Hematopoietic multipotent progenitor cell (in vitro differentiated cells): ENCODE measurements around the gene TF. TPM values are rescaled to one million over a fixed set of nuclear protein-coding genes. Genes with fewer than 3 reads are reported as not detected.

Experiments
- DNase-seq, 3 donors: peaks; one replicate each; pipeline ENCODE4 v3.0.0-alpha.2; 2011 to 2015; ENCODE audit warnings: low read depth in 2 of 3, low spot score in 2 of 3
- total RNA-seq: library from RNA; depleted of rRNA; stranded (reverse); fragments of >200 nt; gene quantifications from one replicate; pipeline ENCODE4 v1.2.3, GENCODE V29; 2012

Gene TF
- total RNA-seq, 1 donor = under 0.01 TPM

- DNase-seq = no peak
These were observed 496 bp downstream of the TF start for GRCh38 chr3:133746712-133747066.

DNA sequence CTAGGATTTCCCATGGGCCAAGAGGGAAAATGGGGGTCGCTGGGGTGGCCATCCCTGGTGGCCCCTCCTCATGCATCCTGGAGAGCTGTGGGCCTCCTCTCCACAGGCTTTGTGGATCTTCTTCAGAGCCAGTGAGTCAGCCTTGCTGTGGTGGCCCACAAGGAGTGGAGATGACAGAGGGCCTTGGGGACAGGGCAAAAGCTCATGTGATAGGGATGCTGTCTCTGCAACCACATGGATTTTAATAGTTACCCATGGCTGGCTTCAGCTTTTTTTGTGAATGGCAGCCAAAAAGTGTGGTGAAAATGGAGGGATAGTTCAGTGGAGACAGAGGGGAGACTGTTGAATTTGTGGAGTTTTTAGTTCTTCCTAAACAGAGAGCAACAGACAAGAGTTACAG lies 1.2 kb downstream of the TF start:
- DNase-seq = no peak

- no peak for DNase-seq
These were observed 1.9 kb downstream of the TF start for GRCh38 chr3:133747907-133748639.

DNA sequence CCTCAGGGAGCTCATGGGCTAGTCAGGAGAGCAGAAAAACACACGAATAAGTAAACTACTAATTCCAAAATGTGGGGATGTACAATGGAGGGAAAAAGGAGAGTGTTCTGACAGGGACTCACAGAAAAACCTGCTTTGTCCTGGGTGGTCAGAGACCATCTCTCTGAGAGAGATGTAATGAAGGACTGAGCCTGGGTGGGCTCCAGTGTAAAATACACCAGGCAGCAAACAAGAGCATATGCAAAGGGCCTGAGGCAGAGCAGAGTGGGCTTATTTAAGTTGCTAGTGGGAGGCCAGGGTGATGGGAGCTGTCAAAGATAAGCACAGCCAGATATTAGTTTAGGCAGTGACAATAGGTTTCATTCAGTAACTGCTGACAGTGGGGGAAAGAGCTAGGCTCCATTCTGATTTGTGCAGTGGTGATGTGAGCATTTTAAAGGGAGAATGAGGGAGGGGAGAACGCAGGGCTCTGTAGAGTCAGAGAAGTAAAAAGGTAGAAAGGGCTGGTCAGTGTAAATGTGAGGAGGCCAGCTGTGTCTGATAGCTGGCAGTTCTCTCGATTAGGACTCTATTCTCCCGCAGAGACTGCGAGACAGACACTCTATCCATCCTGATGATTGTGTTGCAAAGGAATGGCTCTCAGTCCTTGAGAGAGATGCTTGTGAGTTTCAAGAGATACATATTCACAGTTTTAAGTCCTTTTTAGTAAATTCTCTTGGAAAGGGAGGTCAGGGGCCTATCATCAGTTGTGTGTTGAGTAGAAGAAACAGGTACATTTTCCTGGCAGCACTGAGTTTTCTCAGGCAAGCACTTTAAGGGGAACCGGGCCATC lies 3.5 kb downstream of the TF start:
- no peak for DNase-seq

DNA sequence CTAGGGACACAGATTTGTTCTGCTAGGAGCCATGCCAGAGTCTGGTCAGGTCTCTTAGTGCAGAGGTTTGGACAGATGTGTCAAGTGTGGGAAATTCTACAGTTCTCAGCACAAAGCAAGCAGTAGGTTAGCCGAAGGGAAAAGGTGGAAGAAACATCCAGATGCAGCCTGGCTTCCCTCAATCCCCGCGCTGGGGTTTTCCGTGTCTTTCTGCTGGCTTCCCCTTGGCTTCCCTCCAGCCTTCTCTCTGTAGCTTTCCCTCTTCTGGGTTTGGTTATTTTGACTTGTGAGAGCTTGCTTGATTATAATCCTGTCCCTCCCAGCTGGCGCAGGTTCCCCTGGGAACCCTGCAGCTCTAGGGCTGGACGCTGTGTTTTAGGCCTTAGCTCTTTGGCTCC lies 4.1 kb downstream of the TF start:
- no peak for DNase-seq

DNA sequence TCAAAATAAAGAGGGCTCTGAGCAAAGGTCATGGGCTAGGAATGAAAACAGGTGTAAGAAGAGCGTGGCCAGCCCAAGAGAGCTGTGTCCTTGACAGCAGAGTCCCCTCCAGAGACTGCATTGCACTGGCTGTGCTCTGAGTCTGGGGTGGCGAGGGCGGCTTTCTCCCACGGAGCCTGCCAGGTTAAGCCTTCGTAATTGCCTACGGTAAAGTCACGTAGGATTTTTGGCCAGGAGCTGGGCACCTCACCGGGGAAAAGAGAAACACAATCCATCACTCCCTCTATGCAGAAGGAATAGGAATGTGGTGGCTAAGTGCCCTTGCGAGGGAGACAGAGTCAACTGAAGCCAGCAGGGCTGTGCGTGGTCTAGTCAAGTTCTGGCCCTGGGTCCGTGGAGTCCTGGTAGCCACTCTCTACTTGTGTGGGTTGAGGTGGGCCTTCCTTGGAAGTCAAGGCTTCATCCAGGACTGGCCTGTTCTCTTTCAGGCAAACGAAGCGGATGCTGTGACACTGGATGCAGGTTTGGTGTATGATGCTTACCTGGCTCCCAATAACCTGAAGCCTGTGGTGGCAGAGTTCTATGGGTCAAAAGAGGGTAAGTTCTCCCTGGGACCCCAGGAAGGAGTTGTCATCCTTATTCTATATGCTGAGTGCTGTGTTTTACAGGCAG lies 7.0 kb downstream of the TF start:
- no peak for DNase-seq

- no peak for DNase-seq
These were observed 7.6 kb downstream of the TF start for GRCh38 chr3:133753779-133754164.

- no peak for DNase-seq
These were observed 8.3 kb downstream of the TF start for GRCh38 chr3:133754455-133754854.

DNA sequence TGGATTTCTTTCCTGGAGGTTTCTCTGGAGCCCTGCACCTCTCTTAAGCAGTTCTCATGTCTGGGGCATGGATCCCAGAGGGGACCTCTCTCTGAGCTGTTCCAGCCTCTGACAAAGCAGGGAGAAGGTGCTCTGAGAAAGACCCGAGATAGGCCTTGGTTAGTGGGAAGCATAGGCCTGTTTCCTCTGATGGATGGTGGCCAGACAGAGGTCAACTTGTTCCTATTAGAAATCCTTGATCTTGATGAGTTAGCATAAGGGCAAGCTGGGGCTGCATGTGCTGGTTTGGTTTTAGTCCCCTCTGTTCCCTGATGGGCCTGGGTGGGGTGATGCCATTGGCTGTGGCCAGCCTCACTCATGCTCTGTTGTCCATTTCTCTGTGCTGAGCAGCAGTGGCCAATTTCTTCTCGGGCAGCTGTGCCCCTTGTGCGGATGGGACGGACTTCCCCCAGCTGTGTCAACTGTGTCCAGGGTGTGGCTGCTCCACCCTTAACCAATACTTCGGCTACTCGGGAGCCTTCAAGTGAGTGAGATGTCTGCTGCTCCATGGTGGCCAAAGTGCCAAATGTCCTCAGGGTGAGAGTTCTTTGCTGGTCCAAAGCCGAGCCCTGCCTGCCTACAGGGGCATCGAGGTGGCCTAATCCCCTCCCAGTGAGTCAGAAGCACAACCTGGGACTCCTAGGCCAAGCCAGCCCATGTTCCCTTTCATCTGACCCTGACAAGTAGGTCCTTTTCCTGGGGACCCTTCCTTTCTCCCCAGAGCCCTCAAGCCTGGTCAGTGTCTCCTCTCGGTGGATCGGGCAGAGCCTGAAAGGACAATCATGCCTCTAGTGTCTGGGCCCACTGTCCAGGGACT lies 9.0 kb downstream of the TF start:
- no peak for DNase-seq

GRCh38 chr3:133756716-133757694 lies 10.8 kb downstream of the TF start:
- DNase-seq = no peak

- DNase-seq = no peak
These were observed 11.7 kb downstream of the TF start for GRCh38 chr3:133757701-133758567.

DNA sequence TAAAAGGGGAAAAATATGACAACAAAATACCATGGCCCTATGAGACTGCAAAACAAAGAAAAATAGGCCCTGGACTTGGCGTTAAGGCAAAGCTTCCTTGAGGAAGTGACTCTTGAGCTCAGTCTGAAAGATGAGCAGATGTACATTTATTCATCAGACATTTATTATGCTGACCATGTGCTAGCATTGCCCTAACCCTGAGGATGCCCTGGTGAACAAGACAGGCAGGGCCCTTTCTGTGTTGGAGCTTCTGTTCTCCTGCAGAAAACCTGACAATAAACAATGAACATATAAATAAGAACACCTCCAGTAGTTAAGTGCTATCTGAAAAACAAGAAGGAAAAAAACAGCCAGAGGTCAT lies 12.4 kb downstream of the TF start:
- no peak for DNase-seq

DNA sequence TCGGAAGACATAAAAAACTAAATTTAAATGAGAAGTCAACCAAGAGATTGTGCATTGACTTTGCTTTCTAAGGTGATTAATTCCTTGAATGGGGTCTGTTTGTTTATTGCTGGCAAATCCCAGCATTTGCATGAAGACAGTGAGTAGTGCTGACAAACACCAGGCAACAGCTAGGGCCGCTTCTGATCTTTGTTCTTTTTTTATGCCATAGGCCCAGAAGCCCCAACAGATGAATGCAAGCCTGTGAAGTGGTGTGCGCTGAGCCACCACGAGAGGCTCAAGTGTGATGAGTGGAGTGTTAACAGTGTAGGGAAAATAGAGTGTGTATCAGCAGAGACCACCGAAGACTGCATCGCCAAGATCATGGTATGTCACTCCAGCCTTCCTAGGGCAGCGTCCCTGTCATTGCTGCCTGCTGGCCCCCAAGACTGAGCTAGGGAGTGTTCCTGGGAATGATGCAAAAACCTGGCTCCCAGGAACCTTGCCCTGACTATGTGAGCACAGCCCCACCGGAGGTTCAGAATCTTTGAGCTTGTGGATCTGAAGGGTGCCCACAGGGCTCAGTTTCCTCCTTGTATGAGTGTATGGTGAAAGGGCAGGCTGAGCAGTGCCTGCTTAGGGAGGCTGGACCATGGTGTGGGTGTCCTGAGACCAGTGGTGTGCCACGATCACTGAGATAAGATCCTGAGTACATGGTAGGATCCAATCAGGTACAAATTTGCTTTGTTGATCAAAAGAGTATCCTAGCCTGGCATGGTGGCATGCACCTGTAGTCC lies 13.0 kb downstream of the TF start:
- no peak for DNase-seq

DNA sequence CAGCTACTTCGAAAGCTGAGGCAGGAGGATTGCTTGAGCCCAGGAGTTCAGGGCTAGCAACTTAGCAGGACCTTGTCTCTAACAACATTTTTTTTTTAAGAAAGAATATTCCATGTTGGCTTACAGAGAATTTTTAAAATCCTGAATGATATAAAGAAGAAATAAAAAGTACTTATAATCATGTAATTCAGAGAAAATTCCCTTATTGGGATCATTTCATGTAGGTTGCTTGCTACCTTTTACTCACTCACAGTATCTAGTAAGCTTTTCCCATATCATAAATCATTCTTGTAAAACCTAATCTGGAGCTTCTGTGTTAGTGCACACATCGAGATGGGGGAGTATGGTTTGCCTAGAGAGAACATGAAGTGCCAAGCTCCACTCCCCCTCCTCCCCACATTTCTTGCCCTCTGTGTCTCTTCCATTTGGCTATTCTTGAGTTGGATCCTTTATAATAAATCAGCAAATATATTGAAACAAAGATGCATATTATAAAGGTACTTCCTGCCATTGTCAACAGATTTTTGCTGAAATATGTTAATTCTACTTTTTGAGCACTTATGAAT lies 13.6 kb downstream of the TF start:
- no peak for DNase-seq

GRCh38 chr3:133760916-133761315 lies 14.7 kb downstream of the TF start:
- no peak for DNase-seq

- no peak for DNase-seq
These were observed 15.7 kb downstream of the TF start for GRCh38 chr3:133761605-133762484.

DNA sequence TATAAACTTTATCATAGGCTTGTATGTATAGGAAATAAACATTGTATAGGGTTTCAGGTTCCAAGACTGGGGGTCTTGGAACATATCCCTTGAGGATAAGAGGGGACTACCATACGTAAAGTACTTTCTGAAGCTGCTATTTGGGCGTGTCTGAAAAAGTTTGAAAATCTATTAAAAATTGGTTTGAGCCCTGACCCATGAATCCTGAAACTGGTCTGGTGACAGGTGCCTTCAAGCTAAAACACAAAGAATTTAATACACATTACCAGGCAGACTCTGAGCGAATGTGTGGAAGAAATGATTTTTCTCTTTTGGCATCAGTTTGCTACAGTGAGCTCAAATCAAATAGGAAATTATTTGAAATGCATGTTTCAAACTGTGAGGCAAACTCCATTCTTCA lies 16.3 kb downstream of the TF start:
- DNase-seq = no peak
